Gastroesophageal sphincter (tissue), 3 donors: ENCODE results near the gene TSPAN9.

Source experiments
- CTCF ChIP-seq, 4 experiments: fragments of 200-600 bp in 2 of 4; fragments of 450-650 bp in 2 of 4; sonication (generic) in 1 of 4; IDR thresholded peaks; one replicate each; pipeline ENCODE4 v1.5.1; 2017 to 2019; ENCODE audit warnings: antibody characterized with exemption in 4 of 4, mild to moderate bottlenecking in 2 of 4, moderate library complexity in 2 of 4
- POLR2A ChIP-seq, 2 donors: fragments of 450-650 bp; IDR thresholded peaks; one replicate each; pipeline ENCODE4 v1.6.1; 2017; ENCODE audit warnings: antibody characterized with exemption in 2 of 2, mild to moderate bottlenecking in 2 of 2, moderate library complexity in 1 of 2

GRCh38 chr12:3271146-3271545, 194.0 kb downstream of the TSPAN9 start:
- TF ChIP-seq CTCF (IDR thresholded peaks at IDR 0.05) (no peak), POLR2A (IDR thresholded peaks at IDR 0.05) (no peak)
